Endothelial cell of umbilical vein (primary cell): ENCODE measurements around the gene SP6.

ENCODE experiments used
- GATA2 ChIP-seq: IDR thresholded peaks from 2 replicates; pipeline ENCODE4 v1.7.0; 2011; ENCODE audit warnings: low read depth, mild to moderate bottlenecking, moderate library complexity, mixed read lengths, low read length; ENCODE audit not compliant: insufficient read length, insufficient read depth
- POLR2AphosphoS5 ChIP-seq: IDR thresholded peaks from 2 replicates; pipeline ENCODE4 v1.6.1; 2012; ENCODE audit warnings: low read depth, mild to moderate bottlenecking, control low read depth, low read length, moderate library complexity; ENCODE audit not compliant: insufficient read depth
- TF ChIP-seq, protein P1 (sequence below): IDR thresholded peaks from 2 replicates; pipeline ENCODE4 v1.6.1; 2011; ENCODE audit not compliant: insufficient read depth, insufficient read length
- TF ChIP-seq, protein P2 (sequence below), 2 donors: IDR thresholded peaks; 1 replicate in 1 of 2; 2 replicates in 1 of 2; pipeline ENCODE4 v1.5.1; 2011; ENCODE audit warnings: low read length in 2 of 2, mild to moderate bottlenecking in 2 of 2, moderate library complexity in 2 of 2, control low read depth in 1 of 2, inconsistent platforms in 1 of 2, low read depth in 1 of 2; ENCODE audit not compliant: insufficient read depth in 1 of 2; ENCODE audit errors: extremely low read depth in 1 of 2

DNA sequence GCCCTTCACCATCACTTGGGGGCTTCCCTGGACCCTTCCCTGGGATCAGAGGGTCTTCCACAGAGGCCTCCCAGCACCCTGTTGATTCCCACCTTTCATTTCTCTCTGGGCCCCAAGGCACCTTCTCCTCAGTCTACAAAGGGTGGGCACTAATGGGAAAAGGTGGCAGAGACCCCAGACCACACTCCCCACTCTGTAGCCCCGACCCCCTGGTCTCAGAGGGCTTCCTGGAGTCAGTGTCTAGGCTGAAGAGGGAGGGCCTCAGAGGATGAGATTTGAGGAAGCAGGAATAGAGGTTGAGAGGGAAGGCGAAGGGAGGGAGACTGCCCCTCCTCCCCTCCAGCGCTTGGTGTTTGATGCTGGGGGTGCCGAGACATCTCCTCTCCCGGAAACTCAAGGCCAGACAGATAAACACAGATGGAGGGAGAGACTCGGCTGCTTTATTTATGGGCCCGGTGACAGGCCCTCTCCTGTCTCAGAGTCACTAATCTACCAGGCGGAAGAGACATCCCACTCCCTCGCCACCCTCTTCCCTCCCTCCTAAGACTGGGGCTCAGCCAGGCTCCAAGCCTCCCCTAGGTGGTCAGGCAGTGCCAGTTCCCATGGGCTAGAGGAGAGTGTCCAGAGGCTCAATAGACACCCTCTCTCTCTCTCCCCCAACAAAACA is 26.5 kb upstream of the SP6 start:
- TF ChIP-seq, protein P1, sequence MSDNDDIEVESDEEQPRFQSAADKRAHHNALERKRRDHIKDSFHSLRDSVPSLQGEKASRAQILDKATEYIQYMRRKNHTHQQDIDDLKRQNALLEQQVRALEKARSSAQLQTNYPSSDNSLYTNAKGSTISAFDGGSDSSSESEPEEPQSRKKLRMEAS = no peak
- TF ChIP-seq POLR2AphosphoS5 = no peak
- no peak for TF ChIP-seq GATA2
- TF ChIP-seq, protein P2, sequence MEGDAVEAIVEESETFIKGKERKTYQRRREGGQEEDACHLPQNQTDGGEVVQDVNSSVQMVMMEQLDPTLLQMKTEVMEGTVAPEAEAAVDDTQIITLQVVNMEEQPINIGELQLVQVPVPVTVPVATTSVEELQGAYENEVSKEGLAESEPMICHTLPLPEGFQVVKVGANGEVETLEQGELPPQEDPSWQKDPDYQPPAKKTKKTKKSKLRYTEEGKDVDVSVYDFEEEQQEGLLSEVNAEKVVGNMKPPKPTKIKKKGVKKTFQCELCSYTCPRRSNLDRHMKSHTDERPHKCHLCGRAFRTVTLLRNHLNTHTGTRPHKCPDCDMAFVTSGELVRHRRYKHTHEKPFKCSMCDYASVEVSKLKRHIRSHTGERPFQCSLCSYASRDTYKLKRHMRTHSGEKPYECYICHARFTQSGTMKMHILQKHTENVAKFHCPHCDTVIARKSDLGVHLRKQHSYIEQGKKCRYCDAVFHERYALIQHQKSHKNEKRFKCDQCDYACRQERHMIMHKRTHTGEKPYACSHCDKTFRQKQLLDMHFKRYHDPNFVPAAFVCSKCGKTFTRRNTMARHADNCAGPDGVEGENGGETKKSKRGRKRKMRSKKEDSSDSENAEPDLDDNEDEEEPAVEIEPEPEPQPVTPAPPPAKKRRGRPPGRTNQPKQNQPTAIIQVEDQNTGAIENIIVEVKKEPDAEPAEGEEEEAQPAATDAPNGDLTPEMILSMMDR (IDR thresholded peaks at IDR 0.05; ENCODE audit: extremely low read depth in 1 of 2, insufficient read depth in 1 of 2, low read depth in 1 of 2, low read length in 2 of 2) = no peak
